Erythroblast (primary cell): ENCODE data around the gene TNFRSF21.

ENCODE experiments used
- GATA1 ChIP-seq: IDR thresholded peaks from 2 replicates; pipeline ENCODE4 v1.6.1; 2011; ENCODE audit warnings: low read depth, mild to moderate bottlenecking, control low read depth, low read length, moderate library complexity
- POLR2A ChIP-seq: IDR thresholded peaks from 2 replicates; pipeline ENCODE4 v1.6.1; 2011; ENCODE audit warnings: mild to moderate bottlenecking, low read length

DNA sequence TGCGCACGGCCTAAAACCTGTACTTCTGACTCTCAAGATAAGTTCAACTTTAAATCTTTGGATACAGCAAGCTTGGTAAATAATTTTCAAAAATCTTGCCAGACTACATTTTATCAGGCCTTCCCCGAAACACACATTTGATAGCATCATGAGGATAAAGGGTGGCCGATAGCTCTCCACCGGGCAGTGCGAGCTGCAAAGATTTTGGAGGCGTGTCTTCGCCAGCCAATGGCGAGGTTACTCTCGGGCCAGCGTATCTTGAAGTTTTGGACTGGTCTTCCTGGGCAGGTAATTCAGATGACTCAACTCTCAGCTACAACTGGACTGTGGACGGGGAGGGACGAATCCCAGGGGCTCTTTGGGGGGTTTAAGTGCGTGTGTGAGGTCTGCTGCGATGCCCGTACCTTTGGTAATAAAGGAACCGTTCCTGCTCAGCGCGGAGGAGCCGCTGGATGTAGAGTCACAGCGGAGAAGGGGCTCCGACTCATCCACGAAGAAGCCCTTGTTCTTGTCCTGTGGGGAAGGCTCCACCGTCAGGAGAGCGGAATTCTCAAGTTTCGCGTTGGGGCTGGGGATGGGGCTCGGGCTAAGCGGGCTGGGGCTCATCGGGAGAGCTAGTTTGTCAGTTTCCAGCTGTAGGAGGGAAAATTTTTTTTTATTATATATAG is 75.3 kb downstream of the TNFRSF21 start:
- TF ChIP-seq POLR2A = no peak
- no peak for TF ChIP-seq GATA1
